Adrenal gland (tissue), 12 donors: ENCODE data around the gene MICU1. TPM values are rescaled to one million over a fixed set of nuclear protein-coding genes. Genes with fewer than 3 reads are reported as not detected.

Source experiments
- DNase-seq, 7 donors: peaks; one replicate each; pipeline ENCODE4 v3.0.0-alpha.2; 2019 to 2020
- H3K27ac ChIP-seq, 5 donors: fragments of 200-600 bp; sonication (generic) in 4 of 5; 1 replicate in 3 of 5; 2 replicates in 2 of 5; pipeline versions ENCODE4 v1.5.1 to v1.8.0; 2016 to 2020; ENCODE audit warnings: mild to moderate bottlenecking in 1 of 5
- H3K27me3 ChIP-seq: fragments of 200-600 bp; 2 replicates; pipeline ENCODE4 v1.8.0; 2021
- H3K36me3 ChIP-seq, 2 donors: fragments of 200-600 bp; replicated peaks in 1 of 2; 1 replicate in 1 of 2; 2 replicates in 1 of 2; pipeline versions ENCODE4 v1.5.1 to v1.8.0; 2018 to 2022
- H3K4me1 ChIP-seq, 2 donors: fragments of 200-600 bp; replicated peaks in 1 of 2; 1 replicate in 1 of 2; 2 replicates in 1 of 2; pipeline versions ENCODE4 v1.5.1 to v1.8.0; 2018 to 2021
- H3K4me3 ChIP-seq, 4 donors: fragments of 200-600 bp; sonication (generic) in 3 of 4; one replicate each; pipeline ENCODE4 v1.5.1; 2016 to 2018
- H3K9me3 ChIP-seq, 3 donors: fragments of 200-600 bp; sonication (generic) in 1 of 3; replicated peaks in 1 of 3; 1 replicate in 2 of 3; 2 replicates in 1 of 3; pipeline versions ENCODE4 v1.5.1 to v1.8.0; 2016 to 2021
- CTCF ChIP-seq, 6 experiments: fragments of 450-650 bp in 4 of 6; fragments of 200-600 bp in 2 of 6; sonication (generic) in 1 of 6; IDR thresholded peaks; 1 replicate in 5 of 6; 2 replicates in 1 of 6; pipeline versions ENCODE4 v1.5.1 to v1.8.0; 2016 to 2021; ENCODE audit warnings: antibody characterized with exemption in 6 of 6, mild to moderate bottlenecking in 2 of 6, moderate library complexity in 1 of 6
- POLR2A ChIP-seq, 2 donors: fragments of 450-650 bp; IDR thresholded peaks; one replicate each; pipeline ENCODE4 v1.6.1; 2017; ENCODE audit warnings: antibody characterized with exemption in 2 of 2, mild to moderate bottlenecking in 2 of 2, moderate library complexity in 1 of 2
- WGBS, 4 donors: extraction: QIAGEN DNeasy Blood & Tissue Kit in 2 of 4; methylation state at CpG; one replicate each; pipeline versions ENCODE4 v1.1.5 to v1.1.7; 2013 to 2017; 5-methylcytosine and 5-hydroxymethylcytosine counted together
- intact Hi-C, 2 donors: fragments of 100-400 bp; cut with DNase I; formaldehyde crosslinking; loops; one replicate each; pipeline versions ENCODE4 v1.14.1 to v1.15.0; 2022 to 2023
- polyA plus RNA-seq, 3 donors: library from polyadenylated mRNA; stranded (reverse); fragments of 200-250 nt in 2 of 3; fragments of 350-450 nt in 1 of 3; fragmentation: Illumina TruSeq in 1 of 3; extraction: RNeasy Lipid Tissue Mini Kit (QIAGEN cat#74804) in 1 of 3; gene quantifications; one replicate each; pipeline ENCODE4 v1.2.3, GENCODE V29; 2013 to 2014
- total RNA-seq, 9 donors: library from RNA; depleted of rRNA in 4 of 9; stranded (reverse); fragments of >200 nt in 4 of 9; fragments of 120-200 nt in 1 of 9; fragmentation: NEBNext Ultra II Directional in 1 of 9; extraction: Animal tissue kit (Norgen Biotek cat#: 25700) in 1 of 9; gene quantifications; one replicate each; pipeline versions ENCODE4 v1.1.0 to v1.2.4, GENCODE V29; 2013 to 2023
- donor health status: healthy with polysubstance abuse.
- donor health status: Bipolar disorder and iron deficiency.
- donor health status: DM: yes; HTN: yes; CAD: no.
- donor health status: DM: no; HTN: no; CAD: no.
- donor health status: DM: no; HTN: no; CAD: no.
- donor health status: DM: yes; HTN: yes; CAD: no.

Gene MICU1
- total and polyA plus RNA-seq, 12 donors, result 56.5 to 122 (median 90.2) TPM

GRCh38 chr10:72344932-72345331, 280.9 kb downstream of the MICU1 start:
- intact Hi-C loops, result loop anchor here (5.0 to 10.0 kb wide), 2 partner anchors 210 to 293 kb away; no protein-coding TSS in a partner anchor
- Histone ChIP-seq H3K4me1 (peaks cover 0 to 13% of the 10 kb centered on the region in 2 donors), H3K27ac (peak overlapping the region in 1 of 5 donors; percentile 34), H3K36me3 (peaks cover 0 to 58% of the 10 kb centered on the region in 2 donors), H3K27me3 (no peaks in the 10 kb centered on the region), H3K9me3 (no peaks in the 10 kb centered on the region), H3K4me3 (no peak overlapping the region)
- TF ChIP-seq CTCF (IDR thresholded peaks at IDR 0.05) (no peak), POLR2A (IDR thresholded peaks at IDR 0.05) (no peak)
- WGBS, 4 donors, result 78 to 82% (median 80%) methylated on average over 7 to 11 of the region's 11 CpGs
- DNase-seq, result peak in 1 of 7 donors; percentile 16

GRCh38 chr10:72342911-72343310, 283.0 kb downstream of the MICU1 start:
- Histone ChIP-seq H3K27me3 (no peaks in the 10 kb centered on the region), H3K36me3 (peaks cover 0 to 64% of the 10 kb centered on the region in 2 donors), H3K4me3 (no peak overlapping the region), H3K27ac (peak overlapping the region in 2 of 5 donors; percentile 3 to 22), H3K4me1 (peaks cover 0 to 17% of the 10 kb centered on the region in 2 donors), H3K9me3 (no peaks in the 10 kb centered on the region)
- no peak for TF ChIP-seq CTCF (IDR thresholded peaks at IDR 0.05)
- no peak for TF ChIP-seq POLR2A (IDR thresholded peaks at IDR 0.05)
- intact Hi-C loops, result loop anchor here (5.0 to 10.0 kb wide), 2 partner anchors 208 to 291 kb away; no protein-coding TSS in a partner anchor
- WGBS, 4 donors, result 77 to 92% (median 90%) methylated on average over 4 to 5 of the region's 5 CpGs
- no peak for DNase-seq

- Histone ChIP-seq H3K27me3 (no peaks in the 10 kb centered on the region), H3K27ac (peak overlapping the region; percentile 0 to 64 (median 51)), H3K4me3 (no peak overlapping the region), H3K9me3 (no peaks in the 10 kb centered on the region), H3K4me1 (peaks cover 15 to 35% of the 10 kb centered on the region in 2 donors), H3K36me3 (peaks cover 0 to 69% of the 10 kb centered on the region in 2 donors)
- intact Hi-C loops, result loop anchor here (5.0 to 10.0 kb wide), 2 partner anchors 206 to 288 kb away; no protein-coding TSS in a partner anchor
- 54 to 71% (median 63%) methylated on average over 18 to 28 of the region's 28 CpGs for WGBS, 4 donors
- DNase-seq, result peak; percentile 62 to 83 (median 80)
- TF ChIP-seq POLR2A (IDR thresholded peaks at IDR 0.05) (no peak), CTCF (IDR thresholded peaks at IDR 0.05) (peak; percentile 78 to 95 (median 90))
Observed at GRCh38 chr10:72340510-72341261, 285.2 kb downstream of the MICU1 start.

- 88 to 93% (median 92%) methylated on average over 7 of the region's 7 CpGs for WGBS, 4 donors
- intact Hi-C loops, result loop anchor here (10.0 kb wide), 2 partner anchors 213 to 383 kb away; no protein-coding TSS in a partner anchor
- no peak overlapping the region for H3K4me3 ChIP-seq
- peaks cover 0 to 52% of the 10 kb centered on the region in 2 donors for H3K36me3 ChIP-seq
- peak in 1 of 7 donors; percentile 18 for DNase-seq
- no peak overlapping the region for H3K27ac ChIP-seq
- H3K27me3 ChIP-seq, result no peaks in the 10 kb centered on the region
- peaks cover 31 to 52% of the 10 kb centered on the region in 2 donors for H3K4me1 ChIP-seq
- H3K9me3 ChIP-seq, result no peaks in the 10 kb centered on the region
- TF ChIP-seq CTCF (IDR thresholded peaks at IDR 0.05) (no peak), POLR2A (IDR thresholded peaks at IDR 0.05) (no peak)
Observed at GRCh38 chr10:72338180-72338579, 287.7 kb downstream of the MICU1 start.
